ENCODE data around the gene SNAI1.

- TF ChIP-seq CTCF (IDR thresholded peaks at IDR 0.05), result no peak
- TF ChIP-seq POLR2A (IDR thresholded peaks at IDR 0.05), result no peak
Observed at GRCh38 chr20:50003253-50003656, 20.5 kb downstream of the SNAI1 start.

Data from body of pancreas (tissue), 4 donors.